Motor neuron (in vitro differentiated cells): ENCODE measurements around the gene CD1D. TPM values are rescaled to one million over a fixed set of nuclear protein-coding genes. Genes with fewer than 3 reads are reported as not detected.
"Not testable (repeated sequence)": the region's sequence is repeated elsewhere in the genome, so short reads cannot be mapped to it uniquely, and the experiment has no call there.

Experiments
- ATAC-seq, 8 experiments: fragments of 200-7000 bp; cut with Tn5 transposase; replicated peaks in 6 of 8; 2 replicates each; pipeline ENCODE4 v1.8.0; 2021; ENCODE audit warnings: mild to moderate bottlenecking in 8 of 8, moderate library complexity in 8 of 8
- H3K27ac ChIP-seq, 2 donors: fragments of 250-450 bp; sonication (Bioruptor Pico); 2 replicates each; pipeline ENCODE4 v1.9.0; 2021; ENCODE audit warnings: antibody characterized with exemption in 2 of 2, mild to moderate bottlenecking in 2 of 2, moderate library complexity in 1 of 2
- H3K4me1 ChIP-seq, 2 donors: fragments of 250-450 bp; sonication (Bioruptor Pico); replicated peaks in 1 of 2; 2 replicates each; pipeline ENCODE4 v1.6.1; 2021; ENCODE audit warnings: antibody characterized with exemption in 2 of 2, mild to moderate bottlenecking in 2 of 2, moderate library complexity in 1 of 2
- H3K4me3 ChIP-seq, 5 donors: fragments of 250-450 bp; sonication (Bioruptor Pico); 2 replicates each; pipeline ENCODE4 v1.9.0; 2021; ENCODE audit warnings: antibody characterized with exemption in 5 of 5, mild to moderate bottlenecking in 5 of 5, moderate library complexity in 4 of 5
- WGBS, 10 experiments: fragments of 450-650 bp; shearing (Covaris generic); methylation state at CpG; one replicate each; pipeline ENCODE4 v1.0.0; 2022; 5-methylcytosine and 5-hydroxymethylcytosine counted together
- in situ Hi-C, 9 experiments: fragments of 400-800 bp; cut with MboI; loops; one replicate each; pipeline ENCODE4 v1.15.0; 2021; ENCODE audit warnings: low sequenced_read_pairs in 9 of 9, low pct_unique_long_range_greater_than_20kb in 2 of 9; ENCODE audit not compliant: unreplicated experiment in 9 of 9
- total RNA-seq, 8 experiments: library from RNA; unstranded; fragments of 300-600 nt; gene quantifications; 2 replicates each; pipeline versions ENCODE4 v1.2.3 to v1.2.4, GENCODE V29; 2022

Gene CD1D
- total RNA-seq, 8 experiments from 2014 or later, result 0.16 to 1.4 (median 0.20) TPM; not detected in 2

DNA sequence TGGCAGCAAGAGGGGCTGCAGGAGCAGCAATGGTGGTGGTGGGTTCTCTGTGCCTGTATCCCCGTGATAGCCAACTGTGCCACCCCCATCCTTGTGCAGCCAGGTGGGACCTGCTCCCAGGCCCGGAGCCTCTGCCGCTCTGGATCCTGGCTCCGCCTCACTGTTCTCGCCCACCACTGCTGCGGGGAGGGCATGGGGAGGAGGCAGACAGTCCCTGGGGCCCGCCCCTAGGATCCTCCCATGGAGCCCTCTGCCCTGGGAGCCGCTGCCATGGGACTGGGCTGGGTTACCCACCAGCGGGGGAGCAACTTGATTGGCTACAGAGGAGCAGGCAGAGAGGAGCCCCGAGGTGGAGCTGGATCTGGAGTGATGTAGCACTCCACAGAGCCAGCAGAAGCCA lies 31.6 kb downstream of the CD1D start:
- 0 to 95% (median 56%) methylated on average over 1 to 10 of the region's 10 CpGs; no CpG with 5 or more reads in 7 of the 10 experiments for WGBS, 10 experiments
- Histone ChIP-seq H3K4me3 (no peak overlapping the region), H3K4me1 (no peaks in the 10 kb centered on the region), H3K27ac (no peak overlapping the region)
- in situ Hi-C loops, result loop anchor here in 1 of 9 experiments (25.0 kb wide), 1 partner anchor 300 kb away; no protein-coding TSS in a partner anchor
- peak in 2 of 8 experiments; percentile 37 to 80 for ATAC-seq

DNA sequence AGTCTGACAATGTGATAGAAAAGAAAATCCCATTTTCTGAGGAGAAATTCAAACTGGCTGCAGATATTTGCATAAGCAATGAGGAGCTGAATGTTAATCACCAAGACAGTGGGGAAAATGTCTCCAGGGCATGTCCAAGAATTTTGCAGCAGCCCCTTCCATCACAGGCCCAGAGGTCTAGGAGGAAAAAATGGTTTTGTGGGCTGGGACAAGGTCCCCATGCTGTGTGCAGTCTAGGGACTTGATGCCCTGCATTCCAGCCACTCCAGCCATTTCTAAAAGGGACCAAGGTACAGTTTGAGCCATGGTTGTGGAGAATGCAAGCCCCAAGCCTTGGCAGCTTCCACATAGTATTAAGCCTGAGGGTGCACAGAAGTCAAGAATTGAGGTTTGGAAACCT lies 42.8 kb downstream of the CD1D start:
- H3K4me1 ChIP-seq, H3K27ac ChIP-seq, H3K4me3 ChIP-seq, ATAC-seq: not testable (repeated sequence)
- in situ Hi-C loops, result loop anchor here in 1 of 9 experiments (25.0 kb wide), 1 partner anchor 289 kb away; no protein-coding TSS in a partner anchor

DNA sequence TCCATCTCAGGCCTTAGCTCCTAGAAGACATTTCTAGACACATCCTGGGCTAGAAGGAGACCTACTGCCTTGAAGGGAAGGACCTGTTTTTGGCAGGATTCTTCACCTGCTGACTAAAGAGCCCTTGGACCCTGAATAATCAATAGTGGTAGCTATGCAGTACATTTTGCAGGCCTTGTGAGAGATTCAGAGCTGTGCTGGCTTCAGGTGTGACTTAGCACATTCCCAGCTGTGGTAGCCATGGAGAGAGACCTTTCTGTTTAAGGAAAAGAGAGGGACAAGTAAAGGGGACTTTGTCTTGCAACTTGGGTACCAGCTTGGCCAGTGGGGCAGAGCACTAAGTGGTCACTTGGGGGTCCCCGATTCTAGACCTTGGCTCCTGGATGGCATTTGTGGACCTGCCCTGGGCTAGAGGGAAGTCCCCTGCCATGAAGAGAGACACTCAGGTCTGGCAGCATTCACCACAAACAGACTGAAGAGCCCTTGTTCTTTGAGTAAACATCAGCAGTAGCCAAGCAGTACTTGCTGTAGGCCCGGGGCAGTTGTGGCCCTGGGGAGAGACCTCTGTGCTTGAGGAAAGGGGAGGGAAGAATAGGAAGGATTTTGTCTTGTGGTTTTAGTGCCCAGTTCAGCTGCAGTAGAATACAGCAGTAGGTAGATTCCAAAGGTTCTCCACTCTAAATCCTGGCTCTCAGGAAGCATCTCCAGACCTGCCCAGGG lies 47.4 kb downstream of the CD1D start:
- ATAC-seq, result no peak
- Histone ChIP-seq H3K4me1 (no peaks in the 10 kb centered on the region), H3K4me3 (no peak overlapping the region), H3K27ac (no peak overlapping the region)
- WGBS, 10 experiments, result 0 to 100% (median 50%) methylated on average over 1 to 2 of the region's 2 CpGs; no CpG with 5 or more reads in 3 of the 10 experiments
- in situ Hi-C loops, result no loop called here

Other genes starting within 250 kb of the CD1D start
- gene KIRREL1, start 187.2 kb upstream of the CD1D start, total RNA-seq, result 10 to 100 TPM; 22.9 to 52.3 (median 35.4) TPM
- under 1 TPM in 2 of 8 experiments, not detected in 6; 0.17 to 0.47 TPM for gene CD1A, start 73.5 kb downstream of the CD1D start, total RNA-seq
- gene CD1C, start 109.0 kb downstream of the CD1D start, total RNA-seq, result under 1 TPM in 1 of 8 experiments, not detected in 7; 0.62 TPM
- under 1 TPM in 1 of 8 experiments, not detected in 7; 0.24 TPM for gene CD1B, start 150.6 kb downstream of the CD1D start, total RNA-seq
- under 1 TPM in 2 of 8 experiments, not detected in 6; 0.21 to 0.76 TPM for gene CD1E, start 173.0 kb downstream of the CD1D start, total RNA-seq
- under 1 TPM in 3 of 8 experiments, not detected in 5; 0.23 to 0.43 (median 0.29) TPM for gene OR10T2, start 218.6 kb downstream of the CD1D start, total RNA-seq
- gene OR10K2, start 245.3 kb downstream of the CD1D start, total RNA-seq, result 1 to 10 TPM in 1 of 8 experiments, under 1 TPM in 3, not detected in 4; 0.09 to 1.3 (median 0.28) TPM